Non-pigmented ciliary epithelial cell (primary cell): ENCODE data around the gene KDM4C.
"Not testable (repeated sequence)": the region's sequence is repeated elsewhere in the genome, so short reads cannot be mapped to it uniquely, and the experiment has no call there.

Experiments
- DNase-seq: peaks from one replicate; pipeline ENCODE4 v3.0.0-alpha.2; 2010; ENCODE audit warnings: low read depth

Gene KDM4C

DNA sequence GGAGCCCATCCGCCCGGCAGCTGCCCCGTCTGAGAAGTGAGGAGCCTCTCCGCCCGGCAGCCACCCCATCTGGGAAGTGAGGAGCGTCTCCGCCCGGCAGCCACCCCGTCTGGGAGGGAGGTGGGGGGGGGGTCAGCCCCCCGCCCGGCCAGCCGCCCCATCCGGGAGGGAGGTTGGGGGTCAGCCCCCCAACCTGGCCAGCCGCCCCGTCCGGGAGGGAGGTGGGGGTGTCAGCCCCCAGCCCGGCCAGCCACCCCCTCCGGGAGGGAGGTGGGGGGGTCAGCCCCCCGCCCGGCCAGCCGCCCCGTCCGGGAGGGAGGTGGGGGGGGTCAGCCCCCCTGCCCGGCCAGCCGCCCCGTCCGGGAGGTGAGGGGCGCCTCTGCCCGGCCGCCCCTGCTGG lies 49.9 kb downstream of the KDM4C start:
- DNase-seq: not testable (repeated sequence)

DNA sequence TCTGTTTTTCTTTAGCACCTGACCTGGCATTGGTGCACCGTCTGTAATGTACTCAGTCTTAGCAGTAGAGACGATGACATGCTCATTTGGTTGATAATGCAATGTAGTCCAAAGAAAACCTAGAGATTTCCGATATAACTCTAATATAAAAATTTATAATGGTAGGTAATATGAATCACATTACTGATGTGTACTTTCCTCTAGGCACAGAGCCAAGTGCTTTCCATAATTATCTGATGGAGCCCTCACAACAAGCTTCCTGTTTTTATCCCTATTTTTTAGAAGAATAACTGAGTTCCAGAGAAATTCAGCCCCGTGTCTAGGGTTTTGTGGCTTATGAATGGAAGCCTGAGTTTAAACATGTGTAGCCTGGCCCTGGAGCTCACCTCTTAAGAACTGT lies 53.7 kb downstream of the KDM4C start:
- DNase-seq: no peak

DNA sequence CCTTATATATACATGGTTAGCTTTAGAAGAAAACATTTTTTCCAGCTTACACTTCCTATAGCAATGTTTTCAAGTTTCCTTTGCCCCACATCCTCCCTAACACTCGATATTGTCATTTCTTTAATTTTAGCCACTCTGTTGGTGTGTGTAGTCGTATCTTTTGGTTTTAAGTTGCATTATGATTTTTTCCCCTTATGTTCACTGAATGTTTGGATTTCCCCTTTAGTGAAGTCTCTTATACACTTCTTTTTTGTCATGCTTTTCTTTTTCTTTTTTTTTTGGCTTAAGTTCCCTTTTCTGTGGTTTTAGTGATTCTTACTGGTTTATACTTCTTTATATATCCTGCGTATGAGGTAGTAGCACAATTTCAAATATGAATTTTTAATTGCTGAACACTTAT lies 58.8 kb downstream of the KDM4C start:
- no peak for DNase-seq

DNA sequence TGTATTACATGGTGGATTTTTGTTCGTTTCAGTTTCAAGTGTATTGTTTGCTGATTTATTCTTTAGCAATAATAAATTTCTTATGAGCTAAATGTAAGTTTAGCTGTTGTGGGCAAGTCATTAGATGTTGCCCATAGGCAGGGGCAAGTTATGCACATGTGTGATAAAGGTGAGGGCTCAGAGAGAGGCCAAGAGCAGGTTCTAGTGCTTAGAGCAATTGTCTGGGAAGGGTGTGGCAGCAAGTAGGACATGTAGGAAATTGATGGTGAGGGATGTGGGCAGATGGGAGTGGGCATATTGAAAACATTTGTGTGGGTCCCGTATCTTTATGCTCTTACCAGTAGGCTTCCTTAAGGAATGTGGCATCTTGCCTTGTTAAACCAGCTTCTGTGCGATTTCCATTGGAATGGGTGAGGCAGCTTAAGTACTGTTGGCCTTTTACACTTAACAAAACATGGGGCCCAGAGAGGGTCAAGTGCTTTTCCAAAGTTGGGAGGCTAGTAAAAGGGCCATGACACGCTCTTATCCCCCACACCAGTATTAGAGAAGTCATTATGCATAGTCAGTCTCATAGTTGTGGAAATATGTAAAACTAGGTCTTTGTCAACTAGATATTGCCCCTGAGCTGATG lies 60.6 kb downstream of the KDM4C start:
- no peak for DNase-seq

DNA sequence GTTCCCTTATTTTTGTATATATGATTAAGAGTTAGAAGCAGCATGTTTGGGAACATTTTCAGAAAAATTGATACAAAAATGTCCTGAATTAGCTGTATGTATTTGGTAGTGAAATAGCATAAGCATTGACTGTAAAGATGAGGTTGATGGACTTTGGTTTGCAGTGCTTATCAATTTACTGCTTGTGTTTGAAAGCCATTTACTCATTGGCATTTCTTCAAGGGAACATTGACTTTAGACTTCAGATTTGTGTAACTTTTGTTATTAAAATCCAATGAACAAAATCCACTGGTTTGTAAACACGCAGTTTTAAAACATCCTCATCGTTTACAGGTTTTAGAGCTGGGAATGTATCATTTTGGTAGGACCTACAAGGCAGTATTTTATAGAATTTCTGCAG lies 61.3 kb downstream of the KDM4C start:
- DNase-seq: no peak

DNA sequence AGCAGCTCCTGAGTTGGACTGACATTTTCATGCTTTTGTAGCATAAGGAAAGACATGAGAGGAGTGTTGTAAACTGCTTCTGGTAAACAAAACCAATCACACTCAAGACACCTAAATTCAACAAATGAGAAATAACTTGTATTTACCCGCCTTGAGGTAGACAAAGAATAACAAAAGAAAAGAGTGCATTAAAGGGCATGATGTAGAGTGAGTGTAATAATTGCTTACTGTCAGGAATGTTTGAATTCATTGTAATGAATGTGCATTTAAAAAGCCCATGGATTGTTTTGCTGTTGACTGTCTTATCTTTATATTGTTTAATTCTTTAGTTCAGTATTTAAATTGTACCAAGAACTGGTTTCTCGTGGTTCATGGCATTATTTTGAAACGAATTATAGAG lies 61.8 kb downstream of the KDM4C start:
- DNase-seq: no peak

DNA sequence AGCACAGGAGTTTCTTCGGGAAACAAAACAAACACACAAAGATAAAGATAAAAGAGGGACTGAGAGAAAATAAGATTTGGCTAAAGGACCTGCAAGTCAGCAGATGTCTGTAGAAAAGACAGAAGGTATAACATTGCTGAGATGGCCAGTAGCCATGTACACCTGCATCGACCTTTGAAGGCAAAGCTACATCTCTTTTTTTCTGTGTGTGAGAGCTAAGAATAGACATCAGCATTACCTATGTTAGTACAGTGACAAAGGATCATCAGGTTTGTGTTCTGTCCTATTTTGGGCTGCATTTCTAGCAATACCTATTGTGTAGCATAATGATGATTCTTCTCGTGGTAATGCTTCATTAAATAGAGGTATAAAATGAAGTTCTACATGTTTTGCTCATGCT lies 64.9 kb downstream of the KDM4C start:
- no peak for DNase-seq

DNA sequence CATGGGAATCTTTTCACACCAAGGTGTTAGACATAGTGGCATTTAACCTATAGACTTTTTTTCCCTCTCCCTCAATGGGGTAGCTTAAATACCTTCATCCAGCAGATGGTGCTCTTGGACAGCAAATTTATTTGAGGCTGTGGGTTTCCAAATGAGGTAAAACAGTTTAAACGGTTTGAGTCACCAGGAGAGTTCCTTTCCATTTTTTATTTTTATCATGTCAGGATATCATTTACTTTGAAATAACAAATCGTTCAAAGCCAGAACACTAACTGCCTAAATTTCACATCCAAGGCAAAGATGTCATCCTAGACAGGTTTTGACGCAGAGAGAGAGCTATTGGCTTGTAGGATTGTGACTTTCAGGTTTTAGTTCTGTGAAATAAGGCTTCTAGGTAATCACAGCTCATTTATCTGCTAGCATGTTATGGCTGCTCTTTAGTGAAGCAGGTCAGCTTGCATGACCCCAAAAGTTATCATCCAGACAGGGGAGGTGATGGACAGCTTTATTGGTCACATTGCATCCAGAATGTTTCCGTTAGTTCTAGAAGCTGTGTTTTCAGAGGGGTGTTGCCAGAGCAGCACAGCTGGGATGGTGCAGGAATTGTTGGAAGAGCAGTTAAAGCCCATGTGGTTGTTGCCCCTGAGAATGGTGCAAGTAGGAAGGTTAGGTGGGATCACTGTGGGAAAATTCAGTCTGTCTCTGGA lies 69.8 kb downstream of the KDM4C start:
- DNase-seq: no peak

DNA sequence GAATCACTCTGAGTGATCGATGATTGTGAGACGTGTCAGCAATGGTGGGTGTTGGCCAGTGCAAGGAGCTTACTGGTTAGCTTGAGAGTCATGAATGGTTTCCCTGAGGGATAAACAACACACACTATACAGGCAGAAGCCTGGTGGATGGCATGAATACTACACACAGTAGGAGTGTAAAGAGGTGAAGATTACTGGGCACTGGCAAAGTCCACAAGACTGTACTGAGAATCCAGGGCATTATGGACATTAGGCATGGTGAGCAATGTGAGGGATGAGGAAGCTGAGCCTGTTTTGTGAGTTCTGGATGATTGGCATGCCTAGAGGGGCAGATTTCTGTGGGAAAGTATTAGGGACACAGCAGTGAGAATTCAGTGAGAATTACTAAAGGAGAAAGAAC lies 71.3 kb downstream of the KDM4C start:
- no peak for DNase-seq

DNA sequence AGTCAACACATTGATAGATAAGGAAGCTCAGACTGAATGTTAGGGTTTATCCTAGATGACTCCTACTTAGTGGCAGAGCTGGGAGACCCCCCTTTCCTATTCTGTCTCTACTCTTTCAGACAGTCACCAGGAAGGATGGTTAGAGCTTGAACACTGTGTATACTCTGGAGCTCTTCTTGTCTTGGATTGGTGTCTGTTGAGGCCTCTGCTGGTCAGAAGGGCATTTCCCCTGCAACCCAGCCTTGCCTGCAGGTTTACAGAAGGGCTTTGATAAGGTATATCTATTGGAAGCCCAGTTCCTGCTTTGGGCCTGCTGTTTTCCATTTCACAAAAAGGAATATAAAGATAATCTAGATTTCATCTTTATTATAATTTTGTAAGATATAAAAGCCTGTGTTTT lies 71.8 kb downstream of the KDM4C start:
- no peak for DNase-seq

DNA sequence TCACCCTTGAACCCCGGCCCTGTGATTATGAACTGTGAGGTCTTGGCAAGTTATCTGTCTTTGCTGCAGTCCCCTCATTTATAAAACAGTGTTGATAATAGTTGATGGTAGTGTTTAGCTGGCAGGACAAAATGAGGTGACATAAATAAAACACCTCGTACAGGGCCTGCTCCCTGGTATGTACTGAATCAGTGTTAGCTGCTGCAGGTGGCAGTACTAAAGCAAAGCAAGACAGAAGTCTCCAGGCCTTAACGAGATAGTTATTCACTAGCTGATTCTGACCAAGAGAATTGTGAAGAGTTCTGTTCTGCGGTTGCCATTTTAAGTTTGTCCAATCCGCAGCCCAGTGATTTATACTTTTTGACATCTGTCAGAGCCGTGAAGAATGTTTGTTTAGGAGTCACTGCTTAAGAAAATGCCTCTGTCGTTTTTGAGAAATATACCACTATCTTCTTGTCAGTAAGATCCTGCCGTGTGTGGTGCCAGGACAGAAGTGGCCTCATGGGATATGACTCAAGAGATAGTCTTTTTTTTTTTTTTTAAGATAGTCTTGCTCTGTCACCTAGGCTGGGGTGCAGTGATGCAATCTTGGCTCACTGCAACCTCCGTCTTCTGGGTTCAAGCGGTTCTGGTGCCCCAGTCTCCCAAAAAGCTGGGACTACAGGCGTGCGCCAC lies 75.9 kb downstream of the KDM4C start:
- no peak for DNase-seq

DNA sequence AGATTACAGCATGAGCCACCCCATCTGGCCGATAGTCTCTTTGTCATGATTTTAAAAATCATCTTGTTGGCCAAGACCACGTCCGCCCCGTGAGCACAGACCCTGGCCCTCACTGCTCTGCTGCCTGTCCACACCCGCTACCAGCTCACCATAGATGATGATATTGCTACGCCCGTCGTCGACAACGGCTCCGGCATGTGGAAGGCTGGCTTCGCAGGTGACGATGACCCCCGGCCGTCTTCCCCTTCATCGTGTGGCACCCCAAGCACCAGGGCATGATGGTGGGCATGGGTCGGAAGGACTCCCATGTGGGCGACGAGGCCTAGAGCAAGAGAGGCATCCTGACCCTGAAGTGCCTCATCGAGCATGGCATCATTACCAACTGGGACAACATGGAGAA lies 76.5 kb downstream of the KDM4C start:
- DNase-seq: no peak

DNA sequence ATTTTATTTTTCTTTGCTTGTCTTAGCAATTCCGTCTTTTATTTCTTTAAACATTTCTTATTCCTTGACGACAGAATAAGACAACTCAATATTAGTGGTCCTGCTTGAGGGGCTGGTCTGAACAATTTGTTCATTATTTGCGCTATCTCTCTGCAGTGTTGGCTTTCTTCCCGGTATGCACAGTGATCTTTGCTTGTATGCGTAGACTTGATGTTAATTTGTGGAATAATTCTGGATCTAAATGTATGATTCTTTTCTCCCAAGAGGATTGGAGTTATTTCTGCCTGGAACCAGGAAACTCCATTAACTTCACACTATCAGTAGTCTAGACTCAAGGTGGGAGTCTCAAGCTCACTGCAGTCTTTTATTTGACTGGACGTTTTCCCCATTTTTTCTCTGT lies 80.4 kb downstream of the KDM4C start:
- DNase-seq: no peak

DNA sequence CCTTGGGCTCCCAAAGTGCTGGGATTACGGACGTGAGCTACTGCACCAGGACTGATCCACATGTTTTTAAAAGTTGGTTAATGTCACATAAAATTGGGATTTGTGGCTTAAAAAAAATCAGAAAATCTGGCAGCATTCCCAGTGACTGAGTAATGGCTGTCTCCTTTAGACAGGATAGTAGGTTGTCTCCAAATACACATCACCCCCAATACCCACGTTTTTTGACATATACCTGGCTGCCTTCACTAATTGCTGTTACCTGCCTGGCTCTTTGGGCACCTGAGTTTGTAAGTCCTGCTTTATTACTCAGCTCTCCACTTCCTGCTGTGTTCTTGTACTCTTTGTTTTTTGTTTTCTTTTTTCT lies 84.8 kb downstream of the KDM4C start:
- no peak for DNase-seq

DNA sequence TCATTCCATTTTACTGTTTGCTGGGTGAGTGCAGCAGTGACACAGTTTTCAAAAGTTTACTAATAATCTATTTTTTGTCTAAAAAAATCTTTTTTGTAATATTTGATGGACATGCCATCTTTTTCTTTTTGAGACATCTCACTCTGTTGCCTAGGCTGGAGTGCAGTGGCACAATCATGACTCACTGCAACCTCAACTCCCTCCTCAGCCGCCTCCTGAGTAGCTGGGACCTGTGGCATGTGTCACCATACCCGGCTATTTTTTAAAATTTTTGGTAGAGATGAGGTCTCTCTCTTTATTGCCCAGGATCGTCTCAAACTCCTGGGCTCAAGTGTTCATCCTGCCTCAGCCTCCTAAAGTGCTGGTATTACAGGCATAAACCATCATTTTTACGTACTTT lies 86.0 kb downstream of the KDM4C start:
- DNase-seq: no peak

DNA sequence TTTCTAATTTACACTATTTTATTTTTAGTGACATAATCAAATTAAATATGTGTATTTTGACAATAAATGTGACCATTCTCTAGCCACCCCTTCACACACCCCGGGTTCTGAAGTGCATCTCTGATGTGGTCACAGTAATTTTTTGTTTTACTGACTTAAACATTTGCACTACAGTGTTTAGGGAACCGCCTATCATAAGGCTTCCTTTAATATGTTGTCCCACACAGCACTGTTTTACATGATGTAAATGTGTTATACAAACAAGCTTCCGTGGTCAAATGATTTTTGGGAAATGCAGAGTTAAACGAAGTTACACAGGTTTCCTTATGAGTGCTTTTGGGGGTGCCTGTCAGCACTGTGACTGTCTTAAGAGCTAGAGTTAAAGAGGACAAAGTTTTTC lies 86.5 kb downstream of the KDM4C start:
- DNase-seq: no peak

DNA sequence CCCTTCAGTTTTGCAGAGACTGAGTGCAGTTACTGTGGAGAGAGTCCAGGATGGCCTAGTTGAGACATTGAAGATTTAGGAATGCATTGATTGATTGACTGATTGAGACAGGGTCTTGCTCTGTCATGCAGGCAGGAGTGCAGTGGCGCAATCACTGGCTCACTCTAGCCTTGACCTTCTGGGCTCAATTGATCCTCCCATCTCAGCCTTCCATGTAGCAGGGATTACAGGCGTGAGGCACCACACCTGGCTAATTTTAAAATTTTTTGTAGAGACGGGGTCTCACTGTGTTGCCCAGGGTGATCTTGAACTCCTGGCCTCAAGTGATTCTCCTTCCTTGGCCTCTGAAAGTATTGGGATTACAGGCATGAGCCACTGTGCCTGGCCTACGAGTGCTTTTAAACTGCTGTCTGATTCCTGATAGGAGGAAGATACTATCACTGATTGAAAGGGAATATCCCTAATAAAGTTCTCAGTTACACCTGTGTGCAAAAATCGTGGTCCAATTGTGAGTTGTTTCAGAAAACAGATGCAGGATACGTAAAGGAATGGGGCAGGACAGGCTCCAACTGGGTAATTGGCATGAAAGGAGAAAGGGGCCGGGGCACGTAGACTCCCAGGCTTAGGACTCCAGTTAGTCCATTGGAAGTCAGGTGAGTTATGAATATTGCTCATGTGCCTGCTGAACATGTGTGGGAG lies 87.5 kb downstream of the KDM4C start:
- no peak for DNase-seq

DNA sequence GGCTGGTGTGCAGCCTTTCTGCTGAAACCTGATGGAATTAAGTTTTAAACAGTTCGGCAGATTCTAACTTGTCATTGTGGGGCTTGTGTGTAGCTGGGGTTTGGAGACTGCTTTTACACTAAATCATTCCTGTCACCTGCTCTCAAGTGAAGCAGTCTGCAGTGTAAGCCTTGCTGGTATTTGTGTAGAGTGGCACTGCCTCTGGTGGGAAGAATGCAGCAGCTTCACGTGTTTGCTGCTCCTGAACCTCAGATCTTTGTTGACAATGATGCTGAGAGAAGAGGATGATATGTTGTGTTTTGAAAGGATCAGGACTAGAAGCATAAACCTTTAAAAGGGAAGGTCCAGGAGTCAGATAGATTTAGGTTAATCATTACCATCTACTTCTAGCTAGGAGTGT lies 88.1 kb downstream of the KDM4C start:
- no peak for DNase-seq

DNA sequence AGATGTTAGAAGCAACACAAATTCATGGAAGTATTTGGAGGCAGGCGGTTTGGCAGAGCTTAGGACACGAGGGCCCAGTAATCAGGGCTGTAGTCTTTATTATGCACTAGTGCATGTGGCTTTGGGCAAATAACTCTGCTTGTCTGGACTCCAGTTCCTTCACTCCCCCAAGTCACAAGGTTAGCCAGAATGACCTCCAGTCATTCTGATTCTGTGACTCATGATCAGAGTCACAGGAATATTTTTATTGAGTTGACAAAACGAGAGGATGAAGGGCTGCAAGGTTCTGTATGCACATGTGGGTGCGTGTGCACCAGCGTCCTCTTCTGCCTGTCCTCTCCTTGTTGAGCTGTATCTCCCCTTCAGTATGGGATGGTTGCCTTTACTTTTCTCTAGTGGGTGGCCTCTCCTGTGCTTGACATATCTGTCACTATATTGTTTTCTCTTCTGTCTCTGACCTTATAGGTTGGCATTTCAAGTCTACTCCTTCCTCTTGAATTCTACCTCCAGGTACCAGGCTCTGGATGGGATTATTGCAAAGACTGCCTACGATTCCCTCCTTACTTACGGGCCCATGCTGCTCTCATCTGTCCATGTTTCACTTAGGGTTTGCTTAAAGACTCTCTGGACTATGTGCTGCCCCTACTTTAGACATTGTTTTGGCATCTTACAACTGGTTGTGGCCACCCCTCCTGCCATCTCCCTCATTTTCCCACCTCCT lies 94.6 kb downstream of the KDM4C start:
- DNase-seq: no peak

DNA sequence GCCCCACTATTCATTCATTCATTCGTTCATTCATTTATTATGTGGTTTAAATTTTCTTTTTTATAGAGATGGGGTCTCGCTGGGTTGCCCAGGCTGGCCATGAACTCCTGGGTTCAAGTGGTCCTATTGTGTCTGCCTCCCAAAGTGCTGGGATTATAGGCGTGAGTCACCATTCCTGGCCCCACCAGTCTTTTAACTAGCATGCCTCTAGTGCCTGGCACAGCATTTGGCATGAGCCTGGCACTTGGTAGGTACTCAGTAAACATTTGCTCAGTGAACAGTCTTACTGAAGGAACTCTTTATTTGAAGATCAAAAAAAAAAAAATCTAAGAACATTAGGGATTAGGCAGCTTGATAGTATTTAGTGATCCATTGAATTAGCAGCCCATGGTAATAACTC lies 98.1 kb downstream of the KDM4C start:
- DNase-seq: no peak

DNA sequence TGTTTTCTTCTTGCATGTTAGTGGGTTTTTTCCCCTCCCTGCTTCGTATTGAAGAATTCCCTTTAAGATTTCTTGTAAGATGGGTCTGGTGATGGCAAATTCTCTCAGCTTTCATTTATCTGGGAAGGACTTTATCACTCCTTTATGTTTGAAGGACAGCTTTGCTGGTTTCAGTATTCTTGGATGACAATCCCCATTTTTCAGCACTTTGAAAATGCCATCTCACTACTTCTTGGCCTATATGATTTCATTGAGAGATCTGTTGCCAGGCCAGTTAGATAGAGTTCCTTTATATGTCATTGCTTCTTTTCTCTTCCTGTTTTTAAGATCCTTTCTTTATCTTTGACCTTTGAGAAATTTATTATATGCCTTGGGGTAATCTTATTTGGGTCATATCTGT lies 106.3 kb downstream of the KDM4C start:
- no peak for DNase-seq
